Ishikawa (cell line): ENCODE data around the gene SNAP23.

ENCODE experiments used
- CEBPB ChIP-seq: IDR thresholded peaks from 2 replicates; pipeline ENCODE4 v1.6.1; 2012
- CREB1 ChIP-seq: IDR thresholded peaks from 2 replicates; pipeline ENCODE4 v1.6.1; 2012; ENCODE audit warnings: low read depth
- EGR1 ChIP-seq: IDR thresholded peaks from 2 replicates; pipeline ENCODE4 v1.6.1; 2012
- MAX ChIP-seq: IDR thresholded peaks from 2 replicates; pipeline ENCODE4 v1.6.1; 2012
- RAD21 ChIP-seq: IDR thresholded peaks from 2 replicates; pipeline ENCODE4 v1.6.1; 2012; ENCODE audit warnings: low read depth
- REST ChIP-seq: IDR thresholded peaks from 2 replicates; pipeline ENCODE4 v1.6.1; 2012; ENCODE audit warnings: low read depth, mild to moderate bottlenecking
- TAF1 ChIP-seq: IDR thresholded peaks from 2 replicates; pipeline ENCODE4 v1.6.1; 2012; ENCODE audit warnings: low read depth, mild to moderate bottlenecking
- TCF12 ChIP-seq: IDR thresholded peaks from 2 replicates; pipeline ENCODE4 v1.6.1; 2012; ENCODE audit warnings: low read depth
- TEAD4 ChIP-seq: IDR thresholded peaks from 2 replicates; pipeline ENCODE4 v1.6.1; 2012
- USF1 ChIP-seq: IDR thresholded peaks from 2 replicates; pipeline ENCODE4 v1.6.1; 2012
- YY1 ChIP-seq: IDR thresholded peaks from 2 replicates; pipeline ENCODE4 v1.6.1; 2012; ENCODE audit warnings: low read depth
- ZBTB7A ChIP-seq: IDR thresholded peaks from 2 replicates; pipeline ENCODE4 v1.6.1; 2012; ENCODE audit warnings: low read depth

- TF ChIP-seq CEBPB (no peak), RAD21 (no peak), EGR1 (no peak), MAX (peak; percentile 74), REST (no peak), TEAD4 (0 out of 2 replicates have a peak, but pooled peaks have one; percentile 37), USF1 (0 out of 2 replicates have a peak, but pooled peaks have one; percentile 6), TAF1 (peak; percentile 82), ZBTB7A (no peak), YY1 (peak; percentile 89), TCF12 (peak; percentile 47), CREB1 (peak; percentile 92)
Measured at GRCh38 chr15:42548249-42549031, 53.0 kb downstream of the SNAP23 start, which contains the start of the genes HAUS2 and LRRC57.
